NAMALWA (cell line): ENCODE results near the gene ADAMTS7.
"Not testable (repeated sequence)": the region's sequence is repeated elsewhere in the genome, so short reads cannot be mapped to it uniquely, and the experiment has no call there.

Experiments
- DNase-seq: peaks from one replicate; pipeline ENCODE4 v3.0.0-alpha.2; 2015; ENCODE audit warnings: low spot score

Gene ADAMTS7

DNA sequence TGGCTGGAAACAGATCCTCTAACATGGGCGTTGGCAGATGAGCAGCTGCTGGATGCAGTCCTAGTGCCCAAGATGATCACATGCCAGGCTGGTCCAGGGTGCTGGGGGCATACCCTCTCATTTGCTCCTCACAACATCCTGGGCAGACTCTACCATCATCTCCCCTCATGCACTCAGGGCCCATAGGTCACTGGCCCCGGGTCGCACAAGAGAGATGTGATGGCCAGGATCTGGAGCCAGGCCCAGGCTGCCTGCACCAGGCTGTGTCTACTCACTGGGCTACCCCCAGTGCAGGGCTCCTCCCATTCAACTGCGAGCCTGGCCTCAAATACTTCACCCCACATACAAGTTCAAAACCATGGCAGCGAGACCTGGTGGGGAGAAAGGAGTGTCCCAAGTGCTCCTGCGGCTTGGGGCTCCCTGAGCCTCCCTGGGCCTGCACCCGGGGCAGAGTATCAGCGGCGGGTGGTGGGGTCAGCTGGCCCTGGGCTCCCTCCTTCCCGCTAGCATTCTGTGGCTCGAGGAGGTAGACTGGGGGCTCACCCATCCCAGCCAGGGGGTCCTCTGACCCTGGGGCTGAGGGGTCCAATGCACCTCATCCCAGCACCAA lies 32.0 kb downstream of the ADAMTS7 start:
- DNase-seq = not testable (repeated sequence)

DNA sequence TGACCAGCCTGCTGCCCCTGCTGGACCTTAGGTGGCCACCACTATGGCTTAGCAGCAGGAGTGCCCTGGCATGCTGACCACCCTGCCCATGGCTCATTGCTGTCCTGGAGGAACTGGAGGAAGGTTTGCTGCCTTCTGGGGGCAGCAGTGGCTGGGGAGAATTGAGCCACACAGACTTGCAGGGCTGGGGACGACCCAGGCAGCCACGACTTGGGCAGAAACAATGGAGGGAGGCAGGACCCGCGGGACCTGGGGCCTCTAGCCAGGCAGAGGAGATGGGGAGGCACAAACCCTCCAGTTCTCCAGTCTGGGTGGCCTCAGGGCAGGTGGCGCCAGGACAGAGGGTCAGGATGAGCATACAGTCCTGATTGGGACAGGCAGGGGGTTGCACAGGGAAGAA lies 32.8 kb downstream of the ADAMTS7 start:
- no peak for DNase-seq

DNA sequence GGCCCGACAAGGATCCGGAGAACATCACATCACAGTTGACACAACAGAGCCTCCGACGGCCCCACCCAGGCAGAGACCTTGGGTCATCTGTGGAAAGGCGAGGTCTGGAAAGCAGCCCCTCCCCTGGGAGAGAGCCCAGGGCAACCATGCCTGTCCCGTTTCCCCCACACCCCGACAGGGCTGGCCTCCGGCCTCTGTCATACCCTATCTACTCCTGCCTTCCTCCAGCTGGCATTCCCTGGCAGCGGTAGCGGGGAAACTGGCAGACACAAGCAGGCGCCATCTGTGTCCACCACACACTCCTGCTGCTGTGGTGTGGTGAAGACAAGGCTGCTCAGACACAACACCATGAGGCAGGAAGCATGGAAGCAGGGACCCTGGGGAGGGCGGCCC lies 33.3 kb downstream of the ADAMTS7 start:
- not testable (repeated sequence) for DNase-seq

DNA sequence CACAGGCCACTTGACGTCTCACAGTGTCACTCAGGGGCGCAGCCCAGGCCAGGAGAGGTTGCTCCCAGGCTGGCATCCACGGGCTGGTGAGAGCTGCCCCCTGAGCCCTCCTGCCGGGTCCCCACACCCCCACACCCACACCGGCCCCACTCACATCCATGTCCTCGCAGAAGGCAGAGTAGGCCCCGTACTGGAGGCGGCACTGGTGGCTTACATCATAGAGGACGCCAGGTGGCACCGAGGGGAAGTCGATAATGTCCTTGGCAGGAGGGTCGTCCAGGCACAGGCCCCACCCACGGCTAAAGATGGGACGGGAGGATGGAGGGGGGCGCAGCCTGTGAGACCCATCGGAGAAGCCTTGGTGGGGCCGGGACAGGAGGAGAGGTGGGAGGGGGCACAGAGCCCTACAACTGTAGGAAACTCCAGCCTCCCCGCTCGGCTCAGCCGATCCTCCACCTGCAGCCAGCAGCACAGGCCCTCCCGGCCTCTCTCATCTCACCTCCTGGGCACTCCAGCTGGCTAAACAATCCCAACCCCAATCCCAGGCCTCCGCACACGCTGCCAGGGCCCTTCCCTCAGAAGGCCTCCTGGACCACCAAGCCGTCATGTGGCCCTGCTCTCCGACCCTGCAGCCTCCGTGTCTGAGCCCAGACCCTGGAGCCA lies 33.8 kb downstream of the ADAMTS7 start:
- not testable (repeated sequence) for DNase-seq

DNA sequence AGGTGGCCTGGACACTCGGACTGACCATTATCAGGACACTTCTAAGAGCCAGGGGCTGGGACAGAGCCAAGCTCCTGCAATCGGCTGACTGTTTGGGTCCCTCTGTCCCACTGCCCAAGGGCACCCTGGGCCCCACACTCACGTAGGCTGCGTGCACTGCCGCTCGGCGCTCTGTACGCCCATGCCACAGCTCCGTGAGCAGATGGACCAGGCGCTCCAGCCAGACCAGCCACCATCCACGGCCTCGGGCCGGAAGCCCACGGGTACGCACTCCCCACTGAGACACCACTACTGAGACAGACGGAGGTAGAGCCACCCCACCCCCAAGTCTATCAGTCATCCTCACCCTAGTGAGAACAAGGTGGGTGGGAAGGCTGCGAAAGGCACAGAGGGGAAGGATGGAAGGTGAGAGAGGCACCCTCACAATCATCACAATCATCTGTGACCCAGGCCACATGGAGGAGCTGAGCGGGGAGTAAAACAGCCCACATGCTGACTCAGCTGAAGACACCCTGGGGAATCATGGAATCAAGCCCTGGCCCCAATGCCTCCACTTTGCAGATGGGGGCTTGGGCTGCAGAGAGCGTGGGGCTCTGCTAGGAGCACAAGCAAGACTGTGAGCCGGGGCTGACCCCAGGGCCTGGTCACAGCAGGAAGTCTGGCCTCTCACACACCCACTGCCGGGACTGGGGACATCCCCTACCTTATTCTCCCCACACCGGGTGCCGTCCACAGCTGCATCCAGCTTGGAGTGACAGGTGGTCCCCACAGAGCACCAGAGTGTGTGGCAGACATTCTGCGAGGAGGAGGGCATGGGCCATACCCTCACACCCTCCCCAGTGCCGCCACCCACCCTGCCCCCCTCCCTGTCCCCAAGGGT lies 35.0 kb downstream of the ADAMTS7 start:
- DNase-seq = not testable (repeated sequence)

DNA sequence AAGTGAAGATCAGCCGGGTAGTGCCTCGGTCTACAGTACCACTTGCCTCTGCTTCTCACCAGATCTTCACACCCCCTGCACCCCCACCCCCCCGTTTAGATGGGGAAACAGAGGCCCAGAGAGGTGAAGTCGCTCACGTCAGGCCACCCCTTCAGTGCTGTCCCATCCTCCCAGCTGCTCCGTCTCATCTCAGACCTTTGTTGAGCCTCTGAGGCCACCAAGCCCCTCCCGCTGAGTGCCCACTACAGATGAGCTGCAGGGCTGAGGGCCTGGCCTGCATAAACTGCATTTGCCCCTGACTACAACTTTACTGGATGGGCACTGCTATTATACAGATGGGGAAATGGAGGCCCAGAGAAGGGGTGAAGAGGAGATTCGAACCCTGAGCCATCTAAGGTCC lies 35.8 kb downstream of the ADAMTS7 start:
- no peak for DNase-seq

DNA sequence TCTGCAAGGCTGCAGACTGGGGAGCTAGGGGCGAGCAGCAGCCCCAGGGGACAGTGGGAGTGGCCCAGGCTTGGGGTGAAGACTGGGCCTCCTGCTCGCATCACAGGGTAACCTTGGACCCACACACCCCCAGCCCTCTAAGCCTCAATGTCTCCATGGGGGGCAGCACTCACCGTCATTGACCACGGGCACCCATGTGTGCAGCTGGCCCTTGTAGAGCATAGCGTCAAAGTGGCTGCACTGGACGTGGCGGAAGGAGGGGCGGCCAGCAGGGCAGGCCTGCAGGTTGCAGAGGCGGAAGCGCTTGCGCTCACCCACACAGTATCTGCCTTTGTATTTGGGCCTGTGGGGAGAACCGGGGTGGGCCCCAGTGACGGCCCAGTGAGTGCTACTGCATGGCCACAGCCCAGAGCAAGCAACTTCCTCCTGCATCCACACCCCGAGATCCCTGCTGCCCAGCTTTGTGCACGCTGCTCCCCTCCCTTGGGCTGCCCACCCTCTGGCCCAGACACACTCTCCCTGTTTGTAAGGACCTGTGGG lies 36.7 kb downstream of the ADAMTS7 start:
- DNase-seq = not testable (repeated sequence)

DNA sequence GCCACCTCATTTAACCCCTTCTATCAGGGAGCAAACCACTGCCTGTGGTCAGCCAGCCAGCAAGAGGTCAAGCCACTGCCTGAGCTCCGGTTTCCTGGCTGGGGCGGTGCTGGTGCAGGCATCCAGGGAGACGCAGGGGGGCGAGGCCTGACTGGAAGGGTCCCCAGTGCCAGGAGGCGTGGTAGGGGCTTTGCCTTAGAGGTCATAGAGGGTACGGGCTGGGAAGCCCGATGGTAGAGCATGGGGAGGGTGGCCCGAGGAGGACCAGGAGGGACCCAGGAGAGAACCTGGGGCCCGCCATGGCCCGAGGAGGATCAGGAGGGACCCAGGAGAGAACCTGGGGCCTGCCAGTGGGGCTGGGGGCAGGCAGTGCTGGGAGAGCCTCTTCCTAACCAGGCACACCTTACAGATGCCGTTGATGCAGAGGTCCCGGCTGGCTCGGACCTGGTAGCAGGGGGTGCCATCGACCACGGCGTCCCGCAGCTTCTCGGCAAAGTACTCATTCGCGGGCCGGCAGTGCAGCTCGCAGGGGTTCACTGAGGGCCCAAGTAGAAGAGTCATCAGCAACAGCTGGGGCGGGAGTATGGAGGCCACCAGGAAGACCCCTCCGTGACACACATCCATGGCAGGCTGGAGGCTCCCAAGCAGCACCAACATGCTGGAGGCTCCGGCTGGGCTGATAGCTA lies 37.4 kb downstream of the ADAMTS7 start:
- DNase-seq = not testable (repeated sequence)

DNA sequence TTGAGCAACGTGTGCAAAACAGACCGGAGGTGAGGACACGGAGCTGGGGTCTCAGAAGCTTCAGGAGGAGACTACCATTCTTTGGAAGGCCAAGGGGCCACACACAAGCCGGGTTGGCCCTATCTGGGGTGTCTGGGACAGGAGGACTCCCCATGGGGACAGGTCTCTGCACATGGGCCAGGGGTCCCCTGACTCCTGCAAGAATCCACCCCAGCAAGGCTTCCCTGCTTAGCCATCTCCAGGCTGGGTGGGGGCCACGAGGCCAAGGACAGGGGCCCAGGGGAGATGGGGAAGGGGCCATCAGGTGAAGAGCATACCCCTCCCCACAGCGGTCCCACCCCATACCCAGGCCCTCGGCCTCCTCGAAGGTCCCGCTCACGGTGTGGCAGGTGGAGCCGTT lies 38.5 kb downstream of the ADAMTS7 start:
- DNase-seq = no peak

DNA sequence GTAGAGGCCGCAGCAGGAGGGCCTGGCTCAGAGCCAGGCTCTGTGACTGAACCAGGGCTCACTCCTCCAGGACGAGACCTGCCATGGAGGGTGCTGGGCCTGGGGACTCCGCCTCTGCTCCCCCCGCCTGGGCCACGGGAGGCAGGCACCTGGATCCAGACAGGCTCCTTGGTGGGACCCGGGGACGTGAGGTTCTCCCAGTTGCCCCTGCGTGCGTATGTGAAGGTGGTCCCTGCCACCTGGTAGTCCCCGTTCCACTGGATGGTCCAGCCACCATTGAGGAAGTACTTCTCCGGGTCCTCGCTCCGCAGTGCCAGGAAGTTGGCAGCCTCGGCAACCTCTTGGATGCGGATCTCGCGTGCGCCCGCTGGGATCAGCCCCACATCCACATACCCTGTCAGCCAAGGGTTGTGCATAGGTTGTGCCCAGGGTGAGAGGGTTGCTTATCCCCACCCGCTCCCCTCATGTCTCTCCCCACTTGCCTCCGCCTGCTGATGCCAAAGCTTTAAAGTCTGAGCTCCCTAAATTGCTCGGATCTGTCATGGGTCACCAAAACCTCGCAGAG lies 39.7 kb downstream of the ADAMTS7 start:
- not testable (repeated sequence) for DNase-seq

DNA sequence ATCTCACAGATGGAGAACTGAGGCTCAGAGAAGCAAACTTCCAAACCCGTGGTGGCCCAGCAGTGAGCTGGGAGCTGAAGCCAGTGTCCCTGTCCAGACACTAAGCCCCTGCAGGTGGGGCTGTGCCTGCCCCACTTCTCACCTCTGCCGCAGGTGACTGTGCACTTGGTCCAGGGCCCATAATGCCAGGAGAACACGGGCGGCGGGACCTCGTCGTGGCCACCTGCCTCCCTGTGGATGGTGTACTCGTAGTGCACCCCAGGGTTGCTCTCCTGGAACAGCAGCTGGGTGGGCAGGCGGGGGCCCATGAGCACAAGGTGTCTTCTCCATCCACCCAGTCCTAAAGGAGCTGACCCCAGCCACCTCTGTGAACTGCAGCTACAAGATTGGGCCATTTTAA lies 40.2 kb downstream of the ADAMTS7 start:
- DNase-seq = not testable (repeated sequence)

DNA sequence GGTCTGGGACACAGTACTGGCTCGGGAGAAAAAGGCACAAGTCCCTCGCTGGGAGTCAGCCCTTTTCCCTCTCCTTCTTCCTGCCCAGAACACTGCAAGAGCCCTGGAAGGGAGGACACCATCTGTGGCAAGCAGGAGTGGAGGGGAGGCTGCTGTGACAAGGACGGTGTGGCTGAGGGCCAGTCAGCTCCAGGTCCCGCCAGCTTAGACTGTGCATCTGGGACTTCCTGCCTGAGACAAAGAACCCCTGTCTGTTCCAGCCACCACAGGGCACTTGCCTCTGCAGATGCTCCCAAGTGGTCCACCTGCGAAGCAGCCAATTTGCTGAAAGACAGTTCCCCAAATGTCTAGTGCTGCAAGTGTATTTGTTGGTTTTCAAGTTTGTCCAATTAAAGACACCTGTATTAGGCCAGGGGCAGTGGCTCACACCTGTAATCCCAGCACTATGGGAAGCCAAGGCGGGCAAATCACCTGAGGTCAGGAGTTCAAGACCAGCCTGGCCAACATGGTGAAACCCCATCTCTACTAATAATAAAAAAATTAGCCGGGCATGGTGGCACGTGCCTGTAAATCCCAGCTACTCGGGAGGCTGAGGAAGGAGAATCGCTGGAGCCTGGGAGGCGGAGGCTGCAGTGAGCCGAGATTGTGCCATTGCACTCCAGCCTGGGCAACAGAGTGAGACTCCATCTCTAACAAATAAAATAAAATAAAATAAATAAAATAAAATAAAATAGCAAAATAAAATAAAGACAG lies 41.6 kb downstream of the ADAMTS7 start:
- peak; percentile 38 for DNase-seq

DNA sequence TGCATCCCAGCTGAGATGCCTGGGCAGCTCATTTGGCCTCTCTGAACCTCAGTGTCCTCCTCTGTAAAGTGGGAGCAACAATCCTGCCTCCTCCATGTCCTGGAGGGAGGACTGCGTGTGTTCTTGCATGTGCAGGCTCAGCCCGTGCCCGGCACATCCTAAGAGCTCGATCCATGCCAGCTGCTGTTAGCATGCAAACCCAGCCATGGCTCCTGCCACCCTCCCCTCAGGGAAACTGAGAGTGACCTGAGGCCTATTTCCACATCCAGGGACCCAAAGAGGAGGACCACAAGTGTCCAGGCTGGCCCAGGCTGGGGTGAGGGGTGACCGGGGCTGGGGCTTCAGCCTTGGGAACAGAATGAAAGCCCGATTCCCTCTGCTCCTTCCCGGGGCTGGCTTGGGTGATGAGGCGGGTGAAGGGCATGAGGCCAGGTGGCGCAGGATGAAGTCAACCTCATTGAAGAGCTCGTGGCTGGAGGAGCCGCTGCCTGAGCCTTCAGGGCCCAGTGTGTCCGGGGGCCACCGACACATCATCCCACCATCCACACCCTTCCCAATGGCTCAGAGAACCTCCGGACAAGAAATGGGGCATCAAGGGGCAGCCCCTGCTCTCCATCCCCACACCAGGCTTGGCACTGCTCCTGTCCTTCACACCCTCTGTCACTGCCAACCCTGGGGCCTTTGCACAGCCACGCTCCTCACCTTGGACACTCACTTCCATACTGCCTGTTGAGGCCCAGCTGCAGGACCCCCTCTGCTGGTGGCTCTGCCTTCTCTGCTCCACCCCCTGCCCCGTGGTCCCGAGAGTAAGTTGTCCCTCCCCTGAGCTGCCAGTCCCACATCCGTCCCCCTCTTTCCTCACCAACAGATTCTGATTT lies 42.5 kb downstream of the ADAMTS7 start:
- no peak for DNase-seq

DNA sequence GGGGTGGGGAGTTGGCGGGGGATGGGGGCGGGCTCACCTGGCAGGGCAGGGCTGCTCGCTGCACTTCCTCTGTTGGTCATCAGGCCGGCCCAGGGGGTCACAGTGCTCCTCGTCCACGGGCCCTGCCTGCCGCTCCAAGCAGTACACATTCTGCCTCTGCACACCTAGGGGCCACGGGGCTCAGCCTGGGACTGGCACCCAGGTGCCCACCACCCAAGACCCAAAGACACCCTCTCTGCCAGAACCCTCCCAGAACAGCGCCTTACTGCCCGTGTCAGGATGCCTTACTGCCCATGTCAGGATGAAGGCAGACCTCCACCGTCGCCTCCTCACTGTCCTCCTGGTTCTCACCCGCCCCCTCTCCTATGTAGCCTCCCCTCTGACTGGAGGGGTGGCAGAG lies 43.2 kb downstream of the ADAMTS7 start:
- DNase-seq = no peak

DNA sequence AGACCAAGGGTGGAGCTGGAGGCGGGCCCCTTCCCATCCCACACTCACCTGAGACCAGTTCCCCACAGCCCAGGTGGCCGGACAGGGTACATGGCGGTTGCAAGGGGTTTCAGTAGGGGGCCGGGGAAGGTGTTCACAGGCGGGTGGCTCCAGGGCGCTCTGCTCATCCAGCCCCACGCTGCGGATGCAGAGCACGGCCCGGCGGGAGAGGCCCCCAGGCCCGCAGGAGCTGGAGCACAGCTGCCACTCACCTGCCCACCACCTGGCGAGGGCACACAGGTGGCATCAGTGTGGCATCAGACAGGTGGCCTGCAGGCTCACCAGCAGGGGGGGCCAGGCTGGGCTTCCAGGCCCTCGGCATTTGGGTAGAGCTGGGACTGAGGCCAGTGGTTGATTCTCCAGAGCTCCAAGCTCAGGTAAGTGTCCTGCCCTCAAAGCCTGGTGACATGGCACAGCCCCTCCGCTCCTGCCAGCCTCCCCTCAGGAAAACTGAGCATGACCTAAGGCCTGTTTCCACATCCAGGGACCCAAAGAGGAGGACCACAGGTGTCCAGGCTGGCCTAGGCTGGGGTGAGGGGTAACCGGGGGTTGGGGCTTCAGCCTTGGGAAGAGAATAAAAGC lies 43.8 kb downstream of the ADAMTS7 start:
- no peak for DNase-seq

DNA sequence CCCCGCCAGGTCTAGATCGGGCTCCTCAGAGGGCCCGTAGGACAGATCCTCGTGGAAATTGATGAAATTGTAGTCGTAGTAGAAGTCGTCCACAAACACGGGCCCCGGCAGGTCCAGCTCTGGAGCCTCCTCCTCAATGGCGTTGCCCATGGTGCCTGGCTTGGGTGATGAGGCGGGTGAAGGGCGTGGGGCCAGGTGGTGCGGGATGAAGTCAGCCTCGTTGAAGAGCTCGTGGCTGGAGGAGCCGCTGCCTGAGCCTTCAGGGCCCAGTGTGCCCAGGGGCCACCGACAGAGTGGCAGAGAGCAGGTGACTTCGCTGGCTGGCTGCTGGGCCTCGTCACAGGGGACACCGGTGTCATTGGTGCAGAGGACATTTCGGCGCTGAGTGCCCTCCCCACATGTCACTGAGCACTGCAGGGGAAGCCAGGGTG lies 44.6 kb downstream of the ADAMTS7 start:
- DNase-seq = not testable (repeated sequence)

DNA sequence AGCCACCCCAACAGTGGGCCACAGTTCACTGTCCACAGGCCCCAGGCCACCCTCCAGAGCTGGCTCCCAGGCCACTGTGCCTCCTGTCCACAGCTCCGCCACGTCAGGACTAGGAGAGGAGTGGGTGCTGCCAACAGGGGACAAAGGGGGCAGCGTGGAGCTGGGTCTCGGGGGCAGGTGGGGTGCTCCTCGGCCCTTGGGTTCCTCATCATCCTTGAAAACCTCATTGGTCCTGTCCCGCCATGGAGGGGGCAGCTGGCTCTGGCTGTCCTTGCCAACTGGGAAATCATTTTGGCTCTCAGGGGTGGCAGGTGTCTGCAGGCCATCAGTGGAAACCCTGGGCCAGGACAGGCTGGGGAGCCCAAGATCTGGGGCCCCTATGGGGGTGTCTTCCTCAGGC lies 45.2 kb downstream of the ADAMTS7 start:
- DNase-seq = no peak

DNA sequence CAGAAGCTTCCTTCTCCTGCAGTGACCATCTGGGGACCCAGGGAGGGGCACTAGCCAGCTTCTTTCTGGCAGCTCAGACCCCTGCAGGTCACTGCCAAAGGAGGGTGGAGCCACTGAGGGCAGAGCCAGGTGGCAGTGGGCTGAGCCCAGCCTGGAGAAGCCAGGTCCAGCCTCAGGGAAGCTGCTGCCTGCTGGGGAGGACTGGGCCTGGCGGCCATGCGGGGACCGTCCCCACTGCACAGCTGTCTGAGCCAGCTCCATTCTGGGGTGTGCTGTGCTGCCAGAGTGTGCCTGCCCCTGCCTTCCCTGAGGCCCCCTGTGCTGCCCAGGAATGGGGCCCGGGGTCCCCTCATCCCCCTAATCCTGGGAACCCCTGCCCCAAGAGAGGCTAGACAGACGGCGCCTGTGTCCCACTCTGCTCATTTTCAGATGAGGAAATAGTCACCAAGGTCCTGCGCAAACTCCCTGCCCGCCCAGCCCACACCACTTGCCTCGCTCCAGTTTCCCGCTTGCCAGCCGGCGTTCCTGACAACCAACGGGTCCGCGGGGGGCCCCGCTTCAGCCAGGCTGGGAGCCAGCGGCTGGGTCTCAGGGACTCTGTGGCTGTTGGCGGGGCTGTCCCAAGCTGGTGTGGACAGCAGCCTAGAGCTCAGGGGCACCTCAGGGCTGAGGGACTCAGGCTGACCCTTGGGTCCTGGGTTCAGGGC lies 46.0 kb downstream of the ADAMTS7 start:
- DNase-seq = not testable (repeated sequence)
